Upper lobe of left lung (tissue), 6 donors: ENCODE measurements around the gene CD83. TPM values are rescaled to one million over a fixed set of nuclear protein-coding genes. Genes with fewer than 3 reads are reported as not detected.
A peak's percentile ranks its signal among the peaks of the same experiment; 100 is the strongest.

Experiments used
- ATAC-seq, 2 donors: fragments of 200-7000 bp; cut with Tn5 transposase; one replicate each; pipeline ENCODE4 v1.9.1; 2022; ENCODE audit warnings: mild to moderate bottlenecking in 2 of 2, moderate library complexity in 2 of 2; ENCODE audit not compliant: low FRiP score in 2 of 2
- DNase-seq, 2 donors: peaks; one replicate each; pipeline ENCODE4 v3.0.0-alpha.2; 2019 to 2020
- H3K27ac ChIP-seq, 4 donors: fragments of 200-600 bp; sonication (generic); one replicate each; pipeline ENCODE4 v1.5.1; 2016 to 2019
- H3K27me3 ChIP-seq, 4 donors: fragments of 200-600 bp; sonication (generic); one replicate each; pipeline ENCODE4 v1.5.1; 2017 to 2019
- H3K36me3 ChIP-seq, 4 donors: fragments of 200-600 bp; sonication (generic); one replicate each; pipeline ENCODE4 v1.5.1; 2016 to 2019
- H3K4me1 ChIP-seq, 4 donors: fragments of 200-600 bp; sonication (generic); one replicate each; pipeline ENCODE4 v1.5.1; 2018 to 2019
- H3K4me3 ChIP-seq, 4 donors: fragments of 200-600 bp; sonication (generic); one replicate each; pipeline ENCODE4 v1.5.1; 2017 to 2019; ENCODE audit warnings: mild to moderate bottlenecking in 2 of 4, moderate library complexity in 1 of 4
- H3K9me3 ChIP-seq, 4 donors: fragments of 200-600 bp; sonication (generic); one replicate each; pipeline ENCODE4 v1.5.1; 2018 to 2019
- CTCF ChIP-seq, 6 experiments: fragments of 450-650 bp in 4 of 6; fragments of 200-600 bp in 2 of 6; sonication (generic) in 2 of 6; IDR thresholded peaks; one replicate each; pipeline ENCODE4 v1.5.1; 2016 to 2019; ENCODE audit warnings: antibody characterized with exemption in 6 of 6
- EP300 ChIP-seq, 4 donors: sonication (generic); formaldehyde crosslinking; IDR thresholded peaks; one replicate each; pipeline ENCODE4 v1.5.1; 2017; ENCODE audit warnings: antibody characterized with exemption in 4 of 4, control low read depth in 2 of 4
- POLR2A ChIP-seq, 4 donors: fragments of 450-650 bp; IDR thresholded peaks; one replicate each; pipeline ENCODE4 v1.5.1; 2016 to 2017; ENCODE audit warnings: antibody characterized with exemption in 4 of 4, mild to moderate bottlenecking in 2 of 4
- POLR2AphosphoS5 ChIP-seq, 2 donors: sonication (generic); formaldehyde crosslinking; IDR thresholded peaks; one replicate each; pipeline ENCODE4 v1.5.1; 2017; ENCODE audit warnings: antibody characterized with exemption in 2 of 2
- WGBS, 2 donors: methylation state at CpG; one replicate each; pipeline ENCODE4 v1.1.5; 2017 to 2018; 5-methylcytosine and 5-hydroxymethylcytosine counted together
- total RNA-seq, 6 donors: library from RNA; depleted of rRNA in 4 of 6; stranded (reverse); fragments of >200 nt in 4 of 6; gene quantifications; one replicate each; pipeline versions ENCODE4 v1.1.0 to v1.2.1, GENCODE V29; 2016 to 2021
- donor health status: DM: no; HTN: no; CAD: no; lungs with moderate emphysema.
- donor health status: DM: no; HTN: yes; CAD: no; lungs with severe emphysema.

Gene CD83
- total RNA-seq, 6 donors from 2014 or later: 13.6 to 40.6 (median 21.5) TPM

GRCh38 chr6:14142063-14142450 is 24.5 kb downstream of the CD83 start:
- no peak overlapping the region for H3K27ac ChIP-seq
- WGBS, 2 donors: 86 to 92% methylated on average over 7 of the region's 7 CpGs
- peaks cover 0 to 9% (median 2%) of the 10 kb centered on the region in 4 donors for H3K4me1 ChIP-seq
- no peaks in the 10 kb centered on the region for H3K36me3 ChIP-seq
- no peak for DNase-seq
- ATAC-seq: no peak
- no peaks in the 10 kb centered on the region for H3K9me3 ChIP-seq
- no peak overlapping the region for H3K4me3 ChIP-seq
- no peak for TF ChIP-seq EP300 (IDR thresholded peaks at IDR 0.05)
- no peak for TF ChIP-seq POLR2A (IDR thresholded peaks at IDR 0.05)
- TF ChIP-seq CTCF (IDR thresholded peaks at IDR 0.05): no peak
- no peak for TF ChIP-seq POLR2AphosphoS5 (IDR thresholded peaks at IDR 0.05)
- H3K27me3 ChIP-seq: no peaks in the 10 kb centered on the region

GRCh38 chr6:14142511-14143223 is 25.1 kb downstream of the CD83 start:
- H3K36me3 ChIP-seq: no peaks in the 10 kb centered on the region
- no peaks in the 10 kb centered on the region for H3K27me3 ChIP-seq
- no peaks in the 10 kb centered on the region for H3K9me3 ChIP-seq
- peaks cover 0 to 14% (median 5%) of the 10 kb centered on the region in 4 donors for H3K4me1 ChIP-seq
- 79 to 85% methylated on average over 3 of the region's 3 CpGs for WGBS, 2 donors
- ATAC-seq: no peak
- H3K4me3 ChIP-seq: no peak overlapping the region
- no peak for DNase-seq
- no peak for TF ChIP-seq EP300 (IDR thresholded peaks at IDR 0.05)
- TF ChIP-seq CTCF (IDR thresholded peaks at IDR 0.05): no peak
- TF ChIP-seq POLR2A (IDR thresholded peaks at IDR 0.05): no peak
- no peak for TF ChIP-seq POLR2AphosphoS5 (IDR thresholded peaks at IDR 0.05)
- H3K27ac ChIP-seq: no peak overlapping the region

- no peaks in the 10 kb centered on the region for H3K9me3 ChIP-seq
- WGBS, 2 donors: 77 to 80% methylated on average over 4 of the region's 4 CpGs
- no peak for DNase-seq
Observed at GRCh38 chr6:14143305-14143704, 25.7 kb downstream of the CD83 start.

GRCh38 chr6:14144678-14145113 is 27.1 kb downstream of the CD83 start:
- peak; percentile 69 to 72 for DNase-seq
- ATAC-seq: peak; percentile 84
- H3K9me3 ChIP-seq: no peaks in the 10 kb centered on the region

More at GRCh38 chr6:14143305-14143704, 25.7 kb downstream of the CD83 start:
- H3K27ac ChIP-seq: no peak overlapping the region
- no peaks in the 10 kb centered on the region for H3K27me3 ChIP-seq
- peaks cover 0 to 20% (median 6%) of the 10 kb centered on the region in 4 donors for H3K4me1 ChIP-seq
- ATAC-seq: no peak
- H3K4me3 ChIP-seq: no peak overlapping the region
- TF ChIP-seq POLR2AphosphoS5 (IDR thresholded peaks at IDR 0.05) (no peak), EP300 (IDR thresholded peaks at IDR 0.05) (no peak), POLR2A (IDR thresholded peaks at IDR 0.05) (no peak)
- H3K36me3 ChIP-seq: no peaks in the 10 kb centered on the region

More at GRCh38 chr6:14144678-14145113, 27.1 kb downstream of the CD83 start:
- 35 to 37% methylated on average over 5 to 8 of the region's 8 CpGs for WGBS, 2 donors
- TF ChIP-seq POLR2AphosphoS5 (IDR thresholded peaks at IDR 0.05) (no peak), CTCF (IDR thresholded peaks at IDR 0.05) (peak; percentile 87 to 97 (median 92))
- no peak overlapping the region for H3K27ac ChIP-seq
- H3K27me3 ChIP-seq: no peaks in the 10 kb centered on the region
- no peaks in the 10 kb centered on the region for H3K36me3 ChIP-seq
- no peak overlapping the region for H3K4me3 ChIP-seq
- peaks cover 0 to 24% (median 10%) of the 10 kb centered on the region in 4 donors for H3K4me1 ChIP-seq
